ENCODE results near the gene CAMKMT.

CAMKMT gene

GRCh38 chr2:44632931-44633689, 271.4 kb downstream of the CAMKMT start:
- Histone ChIP-seq H2AFZ (ENCODE audit: low read length) (no peak overlapping the region), H3K27ac (ENCODE audit: low read length) (no peak overlapping the region), H3K36me3 (replicated peaks; ENCODE audit: insufficient read depth, low read length) (no peaks in the 10 kb centered on the region), H3K4me3 (ENCODE audit: low read length) (no peak overlapping the region), H3K9me3 (replicated peaks; ENCODE audit: insufficient read depth, low read length) (no peaks in the 10 kb centered on the region), H3K9ac (ENCODE audit: low read length) (no peak overlapping the region), H3F3A (ENCODE audit: insufficient read depth, low read length) (no peaks in the 10 kb centered on the region), H3K4me2 (ENCODE audit: low read depth, low read length) (peak overlapping the region; percentile 67), H3K79me2 (ENCODE audit: low read length) (no peaks in the 10 kb centered on the region), H3K27me3 (replicated peaks; ENCODE audit: insufficient read depth, low read length) (no peaks in the 10 kb centered on the region), H3K4me1 (ENCODE audit: low read length) (peaks cover 17% of the 10 kb centered on the region), H4K20me1 (ENCODE audit: insufficient read depth, low read length) (no peaks in the 10 kb centered on the region), H3K9me2 (replicated peaks; ENCODE audit: insufficient read depth, low read length) (no peaks in the 10 kb centered on the region)
- no peak for TF ChIP-seq EZH2phosphoT487 (IDR thresholded peaks at IDR 0.05; ENCODE audit: low read length)
- no peak for TF ChIP-seq EZH2 (optimal IDR thresholded peaks at IDR 0.05; ENCODE audit: low read depth, low read length)
- TF ChIP-seq, protein P1, sequence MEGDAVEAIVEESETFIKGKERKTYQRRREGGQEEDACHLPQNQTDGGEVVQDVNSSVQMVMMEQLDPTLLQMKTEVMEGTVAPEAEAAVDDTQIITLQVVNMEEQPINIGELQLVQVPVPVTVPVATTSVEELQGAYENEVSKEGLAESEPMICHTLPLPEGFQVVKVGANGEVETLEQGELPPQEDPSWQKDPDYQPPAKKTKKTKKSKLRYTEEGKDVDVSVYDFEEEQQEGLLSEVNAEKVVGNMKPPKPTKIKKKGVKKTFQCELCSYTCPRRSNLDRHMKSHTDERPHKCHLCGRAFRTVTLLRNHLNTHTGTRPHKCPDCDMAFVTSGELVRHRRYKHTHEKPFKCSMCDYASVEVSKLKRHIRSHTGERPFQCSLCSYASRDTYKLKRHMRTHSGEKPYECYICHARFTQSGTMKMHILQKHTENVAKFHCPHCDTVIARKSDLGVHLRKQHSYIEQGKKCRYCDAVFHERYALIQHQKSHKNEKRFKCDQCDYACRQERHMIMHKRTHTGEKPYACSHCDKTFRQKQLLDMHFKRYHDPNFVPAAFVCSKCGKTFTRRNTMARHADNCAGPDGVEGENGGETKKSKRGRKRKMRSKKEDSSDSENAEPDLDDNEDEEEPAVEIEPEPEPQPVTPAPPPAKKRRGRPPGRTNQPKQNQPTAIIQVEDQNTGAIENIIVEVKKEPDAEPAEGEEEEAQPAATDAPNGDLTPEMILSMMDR (IDR thresholded peaks at IDR 0.05; ENCODE audit: low read length) = no peak
- DNase-seq = peak; percentile 22

DNA sequence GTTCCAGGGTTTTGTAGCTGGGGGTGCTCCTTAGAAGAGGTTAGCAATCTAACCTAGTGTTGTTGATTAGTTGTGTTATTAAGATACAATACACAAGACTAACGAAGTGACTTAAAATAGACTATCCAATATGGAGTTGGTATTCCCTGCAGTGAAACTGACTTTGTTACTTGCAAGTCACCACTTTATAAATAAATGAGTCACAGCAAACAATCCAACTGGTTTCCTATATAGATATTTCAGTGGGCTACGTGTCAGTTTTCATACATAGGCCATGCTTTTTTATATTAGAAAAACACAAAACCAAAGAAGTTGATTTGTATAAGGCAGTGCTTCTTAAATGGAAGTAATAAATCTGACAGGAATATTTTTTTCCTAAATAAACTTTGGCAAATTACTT, 274.0 kb downstream of the CAMKMT start:
- Histone ChIP-seq H3K4me3 (ENCODE audit: low read length) (no peak overlapping the region), H4K20me1 (ENCODE audit: insufficient read depth, low read length) (no peaks in the 10 kb centered on the region), H3K4me2 (ENCODE audit: low read depth, low read length) (no peak overlapping the region), H3K9me2 (replicated peaks; ENCODE audit: insufficient read depth, low read length) (no peaks in the 10 kb centered on the region), H2AFZ (ENCODE audit: low read length) (no peak overlapping the region), H3K4me1 (ENCODE audit: low read length) (peaks cover 12% of the 10 kb centered on the region), H3K36me3 (replicated peaks; ENCODE audit: insufficient read depth, low read length) (no peaks in the 10 kb centered on the region), H3K9me3 (replicated peaks; ENCODE audit: insufficient read depth, low read length) (no peaks in the 10 kb centered on the region), H3K27ac (ENCODE audit: low read length) (no peak overlapping the region), H3K79me2 (ENCODE audit: low read length) (no peaks in the 10 kb centered on the region), H3K9ac (ENCODE audit: low read length) (no peak overlapping the region), H3K27me3 (replicated peaks; ENCODE audit: insufficient read depth, low read length) (no peaks in the 10 kb centered on the region), H3F3A (ENCODE audit: insufficient read depth, low read length) (no peaks in the 10 kb centered on the region)
- DNase-seq = no peak
- no peak for TF ChIP-seq EZH2 (optimal IDR thresholded peaks at IDR 0.05; ENCODE audit: low read depth, low read length)
- TF ChIP-seq EZH2phosphoT487 (IDR thresholded peaks at IDR 0.05; ENCODE audit: low read length) = no peak
- TF ChIP-seq, protein P1 (IDR thresholded peaks at IDR 0.05; ENCODE audit: low read length) = no peak

DNA sequence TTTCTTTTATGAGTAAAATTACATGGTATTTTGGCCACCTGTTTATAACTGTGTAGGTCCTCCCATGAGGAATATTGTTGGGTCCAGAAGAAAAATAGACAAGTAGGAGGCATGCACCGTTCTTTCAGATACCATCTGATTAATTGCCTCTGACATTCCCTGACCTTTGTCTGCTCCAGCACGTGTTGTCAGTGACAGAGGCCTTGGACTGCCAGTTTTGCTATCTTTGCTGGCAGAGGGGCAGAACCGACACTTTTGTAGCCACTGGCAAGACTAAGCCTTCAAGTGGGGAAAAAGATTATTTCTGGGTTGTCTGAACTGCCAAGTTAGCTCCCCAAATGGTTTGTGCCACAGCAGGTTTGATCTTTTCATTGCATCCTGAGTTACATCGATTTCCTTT, 276.9 kb downstream of the CAMKMT start:
- H3K4me2 ChIP-seq (ENCODE audit: low read depth, low read length) = no peak overlapping the region
- H3K4me3 ChIP-seq (ENCODE audit: low read length) = no peak overlapping the region
- no peak for DNase-seq
- H2AFZ ChIP-seq (ENCODE audit: low read length) = no peak overlapping the region
- H3K36me3 ChIP-seq (replicated peaks; ENCODE audit: insufficient read depth, low read length) = no peaks in the 10 kb centered on the region
- no peaks in the 10 kb centered on the region for H3K9me2 ChIP-seq (replicated peaks; ENCODE audit: insufficient read depth, low read length)
- no peaks in the 10 kb centered on the region for H3F3A ChIP-seq (ENCODE audit: insufficient read depth, low read length)
- no peaks in the 10 kb centered on the region for H3K9me3 ChIP-seq (replicated peaks; ENCODE audit: insufficient read depth, low read length)
- TF ChIP-seq EZH2 (optimal IDR thresholded peaks at IDR 0.05; ENCODE audit: low read depth, low read length) (no peak), EZH2phosphoT487 (IDR thresholded peaks at IDR 0.05; ENCODE audit: low read length) (no peak)
- TF ChIP-seq, protein P1 (IDR thresholded peaks at IDR 0.05; ENCODE audit: low read length) = no peak
- no peaks in the 10 kb centered on the region for H3K27me3 ChIP-seq (replicated peaks; ENCODE audit: insufficient read depth, low read length)
- peaks cover 5% of the 10 kb centered on the region; the same call in 1 of the 2 replicates for H3K4me1 ChIP-seq (ENCODE audit: low read length)
- no peak overlapping the region for H3K9ac ChIP-seq (ENCODE audit: low read length)
- H3K27ac ChIP-seq (ENCODE audit: low read length) = no peak overlapping the region
- H3K79me2 ChIP-seq (ENCODE audit: low read length) = no peaks in the 10 kb centered on the region
- H4K20me1 ChIP-seq (ENCODE audit: insufficient read depth, low read length) = no peaks in the 10 kb centered on the region
